IPS-NIHi11 (cell line): Measurements from ENCODE around the gene CRLF1.

Experiments used
- DNase-seq: peaks from one replicate; pipeline ENCODE4 v3.0.0; 2012; ENCODE audit warnings: mixed read lengths, low spot score

The CRLF1 gene

DNA sequence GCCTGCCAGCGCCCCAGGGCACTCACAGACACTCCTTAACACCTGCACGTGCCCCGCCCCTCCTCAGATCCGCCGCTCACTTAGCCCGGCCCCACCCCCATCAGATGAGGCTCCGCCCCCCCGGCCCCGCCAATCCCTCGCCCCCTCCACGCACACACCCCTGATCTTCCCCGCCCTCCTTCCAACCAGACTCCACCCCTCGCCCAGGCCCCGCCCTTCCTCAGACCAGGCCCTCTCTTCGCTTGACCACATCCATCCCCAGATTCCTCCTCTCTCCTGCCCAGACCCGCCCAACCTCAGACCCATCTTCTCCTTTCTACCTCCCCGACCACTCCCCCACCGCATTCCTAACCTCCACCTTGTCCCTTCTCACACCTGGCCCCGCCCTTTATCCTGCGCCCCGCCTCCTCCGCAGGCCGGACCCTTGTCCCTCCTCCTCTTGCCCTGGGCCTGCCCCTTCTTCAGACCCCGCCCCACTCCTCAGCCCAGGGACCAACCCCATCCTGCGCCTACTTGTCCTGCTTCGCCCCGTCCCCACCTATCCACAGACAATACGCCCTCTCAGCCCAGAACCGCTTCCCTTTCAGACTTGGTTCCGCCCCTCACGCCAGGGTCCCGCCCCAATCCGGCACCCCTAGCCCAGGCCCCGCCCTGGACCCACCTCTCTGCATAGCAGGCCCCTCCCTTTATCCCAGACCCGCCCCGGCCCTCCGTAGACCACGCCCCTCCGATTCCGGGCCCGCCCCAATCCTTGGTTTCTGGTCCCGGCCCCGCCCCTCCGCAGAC is 29.8 kb upstream of the CRLF1 start:
- DNase-seq = peak; percentile 96

DNA sequence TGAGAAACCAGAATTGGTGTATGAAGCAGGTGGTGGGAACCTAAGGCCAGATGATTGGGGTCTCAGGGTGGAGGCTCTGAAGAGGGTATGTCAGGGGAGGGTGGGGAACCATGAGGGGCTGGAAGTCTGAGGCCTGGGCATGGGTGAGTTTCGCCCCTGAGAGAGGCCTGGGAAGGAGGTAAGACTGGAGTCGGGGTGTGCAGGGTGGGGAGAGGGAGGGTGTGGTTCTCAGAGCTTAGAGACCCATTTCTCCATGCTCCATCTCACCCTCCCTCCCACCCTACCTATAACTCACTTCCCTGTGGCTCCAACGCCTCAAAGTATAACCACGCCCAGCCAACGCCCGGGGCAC is 29.2 kb upstream of the CRLF1 start:
- DNase-seq = no peak

DNA sequence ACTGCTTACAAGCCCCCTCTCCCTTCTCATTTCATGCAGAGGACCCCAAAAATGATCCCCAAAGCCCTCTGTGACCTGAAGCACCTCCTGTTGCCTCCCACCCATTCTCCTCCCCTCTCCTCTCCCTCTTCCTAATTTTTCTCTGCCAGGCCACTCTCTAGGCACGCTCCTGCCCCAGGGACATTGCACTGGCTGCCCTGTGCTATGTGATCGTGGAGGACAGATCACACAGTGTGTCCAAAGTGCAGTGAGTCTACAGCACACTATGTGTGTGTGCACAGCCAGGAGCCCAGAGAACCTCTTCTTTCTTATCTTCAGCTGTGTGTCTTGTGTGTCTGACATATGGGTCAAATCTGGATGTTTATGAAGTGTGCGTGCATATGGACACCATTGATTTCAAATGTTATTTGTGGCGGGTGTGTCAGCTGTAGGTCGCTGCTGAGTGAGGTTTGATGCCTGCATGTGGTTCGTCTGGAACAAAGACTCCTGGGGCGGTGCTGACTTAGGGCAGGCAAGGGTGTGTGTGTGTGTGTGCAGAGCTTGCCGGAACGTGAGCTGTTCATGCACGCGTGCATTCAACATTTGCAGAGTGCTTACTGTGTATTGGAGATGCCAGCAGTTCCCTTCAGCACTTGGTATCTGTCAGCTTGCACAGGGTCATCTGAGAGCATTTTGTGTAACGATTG is 28.2 kb upstream of the CRLF1 start:
- DNase-seq = no peak

DNA sequence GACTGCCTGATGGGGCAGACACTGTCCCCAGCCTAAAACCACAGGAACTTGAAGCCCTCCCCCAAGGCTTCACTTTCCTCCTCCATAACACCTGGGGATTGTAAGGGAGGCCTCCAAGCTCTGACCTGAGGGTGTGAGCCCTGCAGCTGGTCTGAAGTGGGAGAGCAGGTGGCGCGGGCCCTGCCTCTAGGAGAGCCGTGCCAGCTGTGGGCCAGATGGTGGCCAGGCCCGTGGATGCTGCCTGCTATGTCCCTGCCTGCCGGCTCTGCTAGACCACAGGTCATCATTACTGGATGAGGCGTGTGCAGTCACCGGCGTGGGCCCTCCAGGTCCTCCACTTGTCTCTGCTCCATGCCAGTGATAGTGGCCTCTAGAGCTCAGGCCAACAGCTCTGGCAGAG is 26.7 kb upstream of the CRLF1 start:
- no peak for DNase-seq

DNA sequence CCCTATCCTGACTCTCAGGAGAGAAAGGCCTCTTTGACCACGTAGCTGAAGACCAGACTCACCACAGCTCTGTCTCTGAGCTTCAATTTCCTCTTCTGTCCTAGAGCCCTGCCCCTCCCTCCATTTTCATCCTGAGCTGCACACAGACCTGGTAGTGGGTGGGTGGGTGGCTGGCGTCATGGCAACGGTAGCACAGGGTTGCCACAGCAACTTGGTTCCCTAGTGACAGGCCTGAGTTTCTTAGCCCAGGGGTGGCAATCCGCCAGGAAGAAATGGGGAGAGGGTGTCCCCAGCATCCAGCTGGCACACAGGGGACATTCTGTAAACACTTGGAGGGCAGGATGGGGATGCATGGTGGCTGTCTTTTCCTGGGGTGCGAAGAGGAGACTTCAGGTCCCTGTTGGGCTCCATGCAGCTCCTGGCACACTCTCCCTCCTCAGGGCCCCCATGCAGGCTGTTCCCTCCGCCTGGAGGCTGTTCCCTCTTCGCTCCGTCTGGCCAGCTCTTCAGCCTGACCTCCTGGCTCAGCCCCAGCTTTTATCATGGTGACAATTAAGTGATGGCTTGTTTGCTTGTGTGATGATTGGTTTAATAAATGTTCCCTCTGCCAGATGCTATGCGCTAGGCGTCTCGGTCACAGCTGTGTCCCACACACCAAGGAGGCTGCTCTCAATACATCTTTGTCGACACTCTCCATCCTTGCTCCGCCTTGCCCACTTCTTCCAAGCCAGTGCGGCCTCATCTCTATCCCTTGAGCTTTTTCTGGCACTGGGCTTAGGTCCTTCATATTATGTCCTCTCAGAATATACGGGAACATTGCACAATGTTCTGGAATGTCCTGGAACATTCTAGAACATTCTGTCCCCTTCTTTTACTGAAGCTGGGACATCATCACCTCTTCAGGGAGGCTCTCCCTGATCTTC is 22.8 kb upstream of the CRLF1 start:
- no peak for DNase-seq

DNA sequence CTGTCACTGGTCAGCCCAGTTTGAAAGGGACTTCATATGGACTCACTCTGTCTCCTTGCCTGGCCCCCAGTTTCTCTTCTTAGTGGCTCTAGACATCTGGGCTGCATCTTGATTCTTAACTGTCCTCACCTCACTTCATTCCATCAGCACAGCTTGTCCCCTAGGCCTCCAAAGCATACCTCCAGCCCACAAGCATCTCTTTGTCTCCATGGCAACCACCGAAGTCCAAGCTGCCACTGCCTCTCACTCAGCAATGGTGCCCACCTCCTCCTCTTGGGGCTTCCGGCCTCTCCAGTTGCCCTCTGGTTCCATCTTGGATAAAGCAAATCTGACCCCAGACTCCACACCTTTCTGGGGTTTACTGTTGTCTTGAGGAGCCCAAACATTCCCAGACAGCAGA is 20.3 kb upstream of the CRLF1 start:
- no peak for DNase-seq

DNA sequence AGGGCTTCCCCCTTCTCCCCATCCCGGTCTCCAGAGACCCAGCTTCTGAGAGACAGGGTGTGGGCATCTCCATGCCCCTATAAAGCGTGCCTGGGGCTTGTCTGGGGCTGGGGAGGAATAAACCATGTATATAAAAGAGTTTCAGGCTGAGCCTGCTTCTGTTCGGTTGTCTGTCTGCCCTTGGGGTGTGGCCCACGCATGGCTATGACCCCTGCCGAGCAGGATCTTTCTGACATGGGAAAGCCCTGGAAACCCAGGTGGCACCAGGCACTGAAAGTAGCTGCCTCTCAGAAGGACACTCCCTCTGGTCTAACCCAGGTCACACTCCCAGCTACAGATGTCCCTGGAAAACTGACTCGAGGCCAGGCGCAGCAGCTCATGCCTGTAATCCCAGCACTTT is 14.3 kb upstream of the CRLF1 start:
- DNase-seq = no peak

DNA sequence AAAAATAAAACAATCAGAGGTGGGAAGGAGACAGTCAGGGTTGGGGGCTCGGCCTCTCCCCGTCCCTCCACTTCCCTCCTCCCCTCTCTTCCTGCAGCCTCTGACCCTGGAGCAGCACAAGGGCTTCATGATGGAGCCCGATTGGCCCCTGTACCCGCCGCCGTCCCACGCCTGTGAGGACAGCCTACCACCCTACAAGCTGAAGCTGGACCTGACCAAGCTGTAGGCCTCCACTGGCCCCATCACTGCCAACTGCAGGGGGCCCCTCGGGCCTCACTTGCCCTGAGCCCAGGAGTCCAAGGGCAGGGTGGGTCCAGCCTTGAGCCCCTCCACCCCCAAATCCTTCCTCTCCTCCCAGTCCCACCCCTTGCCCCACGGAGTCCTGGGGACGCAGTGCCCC is 13.7 kb upstream of the CRLF1 start:
- DNase-seq = no peak

DNA sequence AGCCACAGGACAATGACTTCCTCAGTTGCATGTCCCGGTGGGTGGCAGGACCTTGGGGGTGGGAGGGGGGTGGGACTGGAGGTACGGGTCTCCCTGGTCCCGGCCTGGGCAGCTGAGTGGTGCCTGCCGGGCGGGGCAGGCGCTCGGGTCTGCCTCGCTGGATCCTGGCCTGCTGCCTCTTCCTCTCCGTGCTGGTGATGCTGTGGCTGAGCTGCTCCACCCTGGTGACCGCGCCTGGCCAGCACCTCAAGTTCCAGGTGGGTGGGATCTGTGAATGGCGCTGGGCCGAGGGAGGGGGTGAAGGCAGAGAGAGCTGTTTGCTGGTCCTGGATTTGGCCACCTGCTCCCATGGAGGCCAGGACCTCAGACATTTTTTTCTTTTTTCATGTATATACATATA is 11.6 kb upstream of the CRLF1 start:
- DNase-seq = no peak

DNA sequence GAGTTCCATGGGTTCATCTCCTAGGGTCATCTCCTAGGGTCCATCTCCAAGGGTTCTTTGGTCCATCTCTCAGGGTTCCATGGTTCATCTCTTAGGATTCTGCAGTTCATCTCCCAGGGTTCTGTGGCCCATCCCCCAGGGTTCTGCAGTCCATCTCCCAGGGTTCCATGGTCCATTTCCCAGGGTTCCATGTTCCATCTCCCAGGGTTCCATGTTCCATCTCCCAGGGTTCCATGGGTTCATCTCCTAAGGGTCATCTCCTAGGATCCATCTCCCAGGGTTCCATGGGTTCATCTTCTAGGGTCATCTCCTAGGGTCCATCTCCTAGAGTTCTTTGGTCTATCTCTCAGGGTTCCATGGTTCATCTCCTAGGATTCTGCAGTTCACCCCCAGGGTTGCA is 11.0 kb upstream of the CRLF1 start:
- DNase-seq = no peak

DNA sequence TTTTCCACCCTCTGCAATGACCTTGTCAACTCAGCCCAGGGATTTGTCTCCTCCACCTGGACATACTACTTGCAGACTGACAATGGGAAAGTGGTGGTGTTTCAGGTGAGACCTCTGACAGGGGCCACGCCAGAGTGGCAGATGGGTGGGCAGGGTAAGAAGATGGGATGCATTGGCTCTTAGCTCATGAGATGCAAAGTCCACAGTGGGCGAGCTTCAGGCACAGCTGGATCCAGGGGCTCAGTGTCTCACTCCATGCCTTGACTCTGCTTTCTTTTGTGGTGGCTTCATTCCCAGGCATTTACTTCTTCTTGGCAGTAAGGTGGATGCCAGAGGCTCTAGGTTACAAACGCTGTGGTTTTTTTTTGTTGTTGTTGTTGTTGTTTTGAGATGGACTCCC is 9.4 kb upstream of the CRLF1 start:
- DNase-seq = no peak

DNA sequence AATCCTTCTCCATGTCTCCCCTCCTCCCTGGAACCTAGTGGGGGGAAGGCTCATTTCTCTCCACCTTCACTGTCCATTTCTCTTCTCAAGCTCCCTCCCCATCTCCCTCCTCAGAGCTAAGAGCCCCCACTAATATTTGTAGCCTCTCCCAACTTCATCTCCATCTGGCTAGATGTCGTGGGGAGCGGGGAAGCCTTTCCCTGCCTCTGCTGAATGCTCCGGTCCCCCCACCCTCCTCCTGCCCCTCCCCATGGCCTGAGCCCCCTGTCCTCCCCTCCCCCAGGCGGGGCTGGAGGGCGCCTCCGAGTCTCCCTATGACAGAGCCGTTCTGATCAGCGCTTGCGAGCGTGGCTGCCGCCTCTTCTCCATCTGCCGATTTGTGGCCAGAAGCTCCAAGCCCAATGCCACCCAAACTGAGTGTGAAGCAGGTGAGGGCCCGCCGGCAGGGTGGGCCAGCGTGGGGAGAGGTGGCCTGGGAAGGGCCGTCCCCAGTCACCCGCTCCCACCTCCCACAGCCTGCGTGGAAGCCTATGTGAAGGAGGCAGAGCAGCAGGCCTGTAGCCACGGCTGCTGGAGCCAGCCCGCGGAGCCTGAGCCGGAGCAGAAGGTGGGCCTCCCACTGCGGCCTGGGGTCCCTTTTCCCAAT is 7.1 kb upstream of the CRLF1 start:
- DNase-seq = no peak

DNA sequence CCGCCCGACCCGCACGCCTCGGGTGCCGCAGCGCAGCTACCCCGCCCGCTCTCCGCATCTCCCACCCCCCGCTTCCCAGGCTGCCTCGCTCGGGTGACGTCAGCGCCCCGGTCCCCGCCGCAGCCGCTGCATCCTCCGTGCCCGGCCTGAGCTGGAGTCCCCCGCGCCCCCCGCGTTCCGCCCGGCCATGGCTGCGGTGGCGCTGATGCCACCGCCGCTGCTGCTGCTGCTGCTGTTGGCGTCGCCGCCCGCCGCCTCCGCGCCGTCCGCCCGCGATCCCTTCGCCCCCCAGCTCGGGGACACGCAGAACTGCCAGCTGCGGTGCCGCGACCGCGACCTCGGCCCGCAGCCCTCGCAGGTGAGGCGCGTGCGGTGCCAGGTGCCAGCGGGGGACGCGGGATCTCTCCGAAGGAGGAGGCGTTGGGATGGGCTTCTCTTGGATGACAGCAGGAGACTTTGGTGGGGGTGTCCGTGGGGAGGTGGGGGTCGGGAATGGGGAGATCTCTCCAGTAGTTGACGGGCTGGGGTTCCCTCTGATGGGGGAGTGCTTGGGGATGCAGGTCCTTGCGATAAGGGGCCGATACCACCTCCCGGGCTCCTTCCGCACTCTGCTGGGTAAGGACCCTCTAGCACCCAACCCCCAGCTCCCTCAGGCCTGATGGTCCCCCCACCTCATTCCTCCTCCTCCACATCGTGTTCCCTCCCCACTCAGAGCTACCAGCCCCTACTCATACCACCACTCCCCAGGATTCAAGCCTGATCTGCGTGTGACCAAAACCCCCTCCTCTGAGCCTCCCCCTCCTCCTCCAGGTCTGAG is 6.4 kb upstream of the CRLF1 start, which contains the start of gene TMEM59L:
TMEM59L (plus strand) TSS at position 99 of the 817 bp plus-strand sequence; CDS start at position 188, 89 bp downstream.
- DNase-seq = peak; percentile 70

DNA sequence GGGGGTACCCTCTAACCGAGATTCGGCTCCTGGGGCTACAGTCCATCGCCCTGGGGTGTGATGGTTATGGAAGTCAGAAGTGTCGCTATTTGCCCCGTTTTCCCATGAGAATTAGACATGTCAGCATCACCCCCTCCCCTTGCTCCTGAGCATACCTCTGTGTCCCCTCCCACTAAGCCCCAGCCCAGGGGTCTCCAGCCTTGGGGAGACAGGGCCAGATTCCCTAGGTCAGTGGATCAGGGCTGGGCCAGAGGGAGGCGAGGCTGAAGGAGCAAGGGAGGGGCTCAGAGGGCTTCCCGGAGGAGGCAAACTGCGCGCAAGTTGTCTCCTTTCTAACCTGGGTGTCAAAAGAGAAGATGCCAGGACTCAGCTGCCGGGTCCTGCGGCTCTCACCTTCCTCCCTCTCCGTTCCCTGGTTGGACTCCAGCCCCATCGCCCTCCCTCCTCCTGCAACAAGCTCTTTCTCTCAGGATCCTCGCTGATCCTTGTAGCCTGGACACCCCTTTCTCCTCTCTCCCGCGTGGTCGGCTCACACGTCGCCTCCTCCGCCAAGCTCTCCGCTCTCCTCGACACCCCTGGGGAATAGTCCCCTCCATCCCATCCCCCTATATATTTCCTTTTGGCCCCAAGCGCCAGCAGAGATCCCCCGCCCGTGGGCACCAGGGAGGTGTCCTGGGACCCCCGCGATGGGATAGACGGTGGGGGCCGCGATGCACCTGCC is 5.6 kb upstream of the CRLF1 start:
- DNase-seq = no peak

DNA sequence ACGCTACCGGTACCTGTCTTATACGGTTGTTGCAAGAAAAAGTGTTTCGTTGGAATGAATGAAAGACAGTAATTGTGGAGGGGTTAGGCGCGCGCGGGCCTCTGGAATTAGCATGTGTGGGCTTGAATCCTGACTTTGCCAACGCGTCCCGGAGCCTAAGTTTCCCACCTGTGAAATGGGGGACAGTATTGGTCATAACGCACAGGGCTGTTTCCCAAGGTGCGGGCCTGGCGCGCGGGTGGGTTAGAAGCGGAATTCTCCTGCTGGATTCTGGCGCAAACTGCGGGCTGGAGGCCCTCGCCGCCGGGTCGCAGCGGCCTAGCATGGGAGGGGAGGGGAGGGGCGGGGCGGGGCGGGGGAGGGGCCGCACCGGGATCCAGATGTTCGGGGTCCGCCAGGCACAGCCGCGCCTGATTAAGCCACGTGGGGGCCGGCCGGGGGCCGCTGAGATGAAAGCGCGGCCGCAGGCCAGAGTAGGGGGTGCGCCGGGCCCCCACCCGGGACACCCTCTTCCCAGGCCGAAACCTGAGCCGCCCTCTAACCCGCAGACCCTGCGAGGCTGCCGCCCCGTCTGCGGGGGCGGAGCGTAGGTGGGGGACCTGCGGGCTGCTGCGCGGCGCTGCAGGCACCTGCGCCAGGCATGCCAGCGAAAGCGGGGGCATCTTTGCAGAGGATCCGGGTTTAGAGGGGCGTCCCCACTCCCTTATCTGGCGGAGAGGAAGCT is 4.9 kb upstream of the CRLF1 start:
- DNase-seq = peak; percentile 81

DNA sequence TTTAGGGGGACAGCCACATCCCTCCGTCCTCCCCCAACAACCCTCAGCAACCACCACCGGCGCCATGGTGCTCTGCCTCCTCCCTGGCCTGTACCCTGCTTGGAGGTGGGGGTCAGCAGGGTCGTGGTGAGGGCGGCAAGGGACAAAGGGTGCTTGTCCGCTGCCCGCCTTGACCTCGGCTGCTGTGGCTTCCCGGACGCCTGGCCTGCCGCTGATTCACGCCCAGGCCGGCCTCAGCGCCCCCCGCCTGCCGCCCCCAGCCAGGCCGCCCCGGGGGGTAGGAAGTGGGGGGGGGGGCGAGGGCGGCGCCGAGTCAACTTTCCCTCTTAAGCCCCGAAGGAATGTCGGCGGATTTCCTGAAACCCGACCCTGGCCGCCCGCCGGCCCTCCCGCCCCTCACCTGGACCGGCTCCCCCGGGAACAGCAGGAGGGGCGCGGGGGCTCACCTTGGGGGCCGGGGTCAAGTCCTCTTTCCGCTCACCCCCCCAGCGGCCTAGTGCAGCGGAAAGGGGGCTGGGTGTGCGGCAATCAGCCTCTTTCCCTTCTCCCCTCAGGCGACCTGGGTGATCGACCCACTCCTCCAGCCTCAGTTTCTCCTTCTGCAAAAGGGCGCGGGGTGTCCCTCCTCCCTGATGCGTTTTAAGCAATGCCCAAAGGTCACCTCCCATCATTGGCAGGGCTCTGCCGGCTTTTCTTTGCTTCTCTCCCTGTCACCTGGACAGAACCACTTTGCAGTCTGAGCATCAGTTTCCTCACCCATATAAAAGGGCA is 4.1 kb upstream of the CRLF1 start:
- DNase-seq = peak; percentile 72

DNA sequence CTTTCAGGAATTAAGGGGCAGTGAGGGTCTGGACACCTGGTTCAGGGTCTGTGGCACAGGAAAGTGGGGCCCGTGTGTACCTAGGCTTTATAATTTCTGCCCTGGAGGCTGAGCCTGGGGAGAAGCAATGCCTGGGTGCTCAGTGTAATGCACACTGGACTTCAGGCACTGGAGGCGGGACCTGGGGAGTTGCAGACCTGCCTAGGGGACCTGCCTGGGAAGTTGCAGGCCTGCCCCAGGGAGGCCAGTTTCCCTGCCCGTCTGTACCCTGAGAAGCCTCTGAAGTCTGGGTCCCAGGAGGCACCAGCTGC is 3.6 kb upstream of the CRLF1 start:
- DNase-seq = no peak

DNA sequence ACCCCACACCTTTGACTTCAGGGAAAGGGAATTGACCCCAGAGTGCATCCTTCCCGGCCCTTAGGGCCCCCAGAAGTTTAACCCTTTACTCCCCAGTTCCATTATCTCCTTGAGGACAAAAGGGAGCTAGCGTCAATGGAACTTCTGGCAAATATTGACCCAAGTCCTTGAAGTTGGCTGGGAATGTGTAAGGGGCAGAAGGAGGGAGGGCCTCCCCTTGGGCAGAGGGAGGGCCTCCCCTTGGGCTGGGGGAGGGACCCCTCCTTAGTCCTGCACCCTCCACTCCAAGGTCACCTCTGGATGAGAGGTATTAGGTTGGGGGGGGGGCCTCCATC is 3.1 kb upstream of the CRLF1 start:
- DNase-seq = no peak
